Tibial nerve (tissue), 4 donors: ENCODE results near the gene TCEAL4. TPM values are rescaled to one million over a fixed set of nuclear protein-coding genes. Genes with fewer than 3 reads are reported as not detected.

Source experiments
- DNase-seq, 2 donors: peaks; one replicate each; pipeline ENCODE4 v3.0.0-alpha.2; 2019; ENCODE audit warnings: low spot score in 2 of 2
- H3K27ac ChIP-seq, 4 donors: fragments of 200-600 bp; sonication (generic) in 3 of 4; one replicate each; pipeline ENCODE4 v1.5.1; 2017 to 2019; ENCODE audit warnings: mild to moderate bottlenecking in 1 of 4
- H3K27me3 ChIP-seq, 2 donors: fragments of 200-600 bp; sonication (generic) in 1 of 2; one replicate each; pipeline versions ENCODE4 v1.5.1 to v1.6.0; 2017 to 2019
- H3K36me3 ChIP-seq, 3 donors: fragments of 200-600 bp; sonication (generic); one replicate each; pipeline ENCODE4 v1.5.1; 2018 to 2019
- H3K4me1 ChIP-seq, 4 donors: fragments of 200-600 bp; sonication (generic) in 3 of 4; one replicate each; pipeline ENCODE4 v1.5.1; 2017 to 2019
- H3K4me3 ChIP-seq, 4 donors: fragments of 200-600 bp; sonication (generic) in 3 of 4; one replicate each; pipeline ENCODE4 v1.5.1; 2017 to 2019; ENCODE audit warnings: mild to moderate bottlenecking in 1 of 4, moderate library complexity in 1 of 4
- H3K9me3 ChIP-seq, 4 donors: fragments of 200-600 bp; sonication (generic) in 3 of 4; one replicate each; pipeline ENCODE4 v1.5.1; 2017 to 2019
- EP300 ChIP-seq, 2 donors: sonication (generic); formaldehyde crosslinking; IDR thresholded peaks; one replicate each; pipeline ENCODE4 v1.6.1; 2017; ENCODE audit warnings: antibody characterized with exemption in 2 of 2, mild to moderate bottlenecking in 1 of 2
- POLR2A ChIP-seq, 2 donors: fragments of 450-650 bp; IDR thresholded peaks; one replicate each; pipeline ENCODE4 v1.6.1; 2017; ENCODE audit warnings: antibody characterized with exemption in 2 of 2, mild to moderate bottlenecking in 2 of 2, moderate library complexity in 2 of 2
- WGBS, 2 donors: methylation state at CpG; one replicate each; pipeline ENCODE4 v1.1.5; 2018; 5-methylcytosine and 5-hydroxymethylcytosine counted together
- total RNA-seq, 4 donors: library from RNA; depleted of rRNA; stranded (reverse); fragments of >200 nt; gene quantifications; one replicate each; pipeline ENCODE4 v1.1.0, GENCODE V29; 2016
- TF ChIP-seq, protein P1 (sequence below), 5 experiments: fragments of 200-600 bp in 3 of 5; fragments of 450-650 bp in 2 of 5; sonication (generic) in 3 of 5; IDR thresholded peaks; one replicate each; pipeline ENCODE4 v1.5.1; 2016 to 2019; ENCODE audit warnings: antibody characterized with exemption in 5 of 5, mild to moderate bottlenecking in 3 of 5, moderate library complexity in 2 of 5

Gene TCEAL4
- total RNA-seq, 4 donors from 2014 or later: 164 to 453 (median 204) TPM

DNA sequence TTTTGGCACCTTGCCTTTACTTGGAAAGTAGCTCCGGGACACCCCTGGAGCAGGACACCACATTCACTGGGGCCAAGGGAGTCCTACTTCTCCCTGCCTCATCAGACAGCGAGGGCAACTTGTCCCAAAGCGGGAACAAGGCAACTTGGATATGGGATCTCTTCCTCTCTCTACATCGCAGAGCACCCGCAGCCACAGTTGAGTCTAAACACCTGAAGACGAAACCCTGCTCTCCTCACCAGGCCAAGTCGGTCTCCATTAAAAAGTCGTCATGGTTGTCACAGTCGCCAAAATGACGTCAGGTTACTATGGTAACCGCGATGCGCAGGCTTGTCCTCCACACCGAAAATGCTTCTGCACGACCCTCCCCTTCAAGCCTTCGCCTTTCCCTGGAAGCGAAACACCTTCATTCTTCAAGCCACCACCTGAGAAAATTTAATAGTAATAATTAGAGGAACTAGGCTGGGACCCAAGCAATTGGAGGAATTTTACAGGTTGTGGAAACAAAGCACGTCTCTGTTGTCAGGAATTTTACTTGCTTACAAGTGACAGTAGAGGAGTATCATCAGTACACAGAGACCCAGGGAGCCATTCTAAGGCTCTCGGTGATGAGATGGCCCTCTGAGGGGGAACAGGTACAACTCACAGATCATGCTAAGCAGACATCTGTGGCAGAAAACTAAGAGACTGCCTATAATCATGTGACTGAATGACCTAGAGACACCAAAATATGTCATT lies 30.5 kb upstream of the TCEAL4 start:
- no peaks in the 10 kb centered on the region for H3K9me3 ChIP-seq
- H3K4me3 ChIP-seq: peak overlapping the region; percentile 10 to 42 (median 21)
- DNase-seq: peak in 1 of 2 donors; percentile 40
- no peak for TF ChIP-seq EP300 (IDR thresholded peaks at IDR 0.05)
- TF ChIP-seq POLR2A (IDR thresholded peaks at IDR 0.05): no peak
- TF ChIP-seq, protein P1, sequence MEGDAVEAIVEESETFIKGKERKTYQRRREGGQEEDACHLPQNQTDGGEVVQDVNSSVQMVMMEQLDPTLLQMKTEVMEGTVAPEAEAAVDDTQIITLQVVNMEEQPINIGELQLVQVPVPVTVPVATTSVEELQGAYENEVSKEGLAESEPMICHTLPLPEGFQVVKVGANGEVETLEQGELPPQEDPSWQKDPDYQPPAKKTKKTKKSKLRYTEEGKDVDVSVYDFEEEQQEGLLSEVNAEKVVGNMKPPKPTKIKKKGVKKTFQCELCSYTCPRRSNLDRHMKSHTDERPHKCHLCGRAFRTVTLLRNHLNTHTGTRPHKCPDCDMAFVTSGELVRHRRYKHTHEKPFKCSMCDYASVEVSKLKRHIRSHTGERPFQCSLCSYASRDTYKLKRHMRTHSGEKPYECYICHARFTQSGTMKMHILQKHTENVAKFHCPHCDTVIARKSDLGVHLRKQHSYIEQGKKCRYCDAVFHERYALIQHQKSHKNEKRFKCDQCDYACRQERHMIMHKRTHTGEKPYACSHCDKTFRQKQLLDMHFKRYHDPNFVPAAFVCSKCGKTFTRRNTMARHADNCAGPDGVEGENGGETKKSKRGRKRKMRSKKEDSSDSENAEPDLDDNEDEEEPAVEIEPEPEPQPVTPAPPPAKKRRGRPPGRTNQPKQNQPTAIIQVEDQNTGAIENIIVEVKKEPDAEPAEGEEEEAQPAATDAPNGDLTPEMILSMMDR (IDR thresholded peaks at IDR 0.05): no peak
- no peaks in the 10 kb centered on the region for H3K4me1 ChIP-seq
- H3K27ac ChIP-seq: peak overlapping the region in 1 of 4 donors; percentile 24
- WGBS, 2 donors: 15 to 21% methylated on average over 17 to 19 of the region's 19 CpGs
- H3K27me3 ChIP-seq: peaks cover 0 to 26% of the 10 kb centered on the region in 2 donors
- no peaks in the 10 kb centered on the region for H3K36me3 ChIP-seq

DNA sequence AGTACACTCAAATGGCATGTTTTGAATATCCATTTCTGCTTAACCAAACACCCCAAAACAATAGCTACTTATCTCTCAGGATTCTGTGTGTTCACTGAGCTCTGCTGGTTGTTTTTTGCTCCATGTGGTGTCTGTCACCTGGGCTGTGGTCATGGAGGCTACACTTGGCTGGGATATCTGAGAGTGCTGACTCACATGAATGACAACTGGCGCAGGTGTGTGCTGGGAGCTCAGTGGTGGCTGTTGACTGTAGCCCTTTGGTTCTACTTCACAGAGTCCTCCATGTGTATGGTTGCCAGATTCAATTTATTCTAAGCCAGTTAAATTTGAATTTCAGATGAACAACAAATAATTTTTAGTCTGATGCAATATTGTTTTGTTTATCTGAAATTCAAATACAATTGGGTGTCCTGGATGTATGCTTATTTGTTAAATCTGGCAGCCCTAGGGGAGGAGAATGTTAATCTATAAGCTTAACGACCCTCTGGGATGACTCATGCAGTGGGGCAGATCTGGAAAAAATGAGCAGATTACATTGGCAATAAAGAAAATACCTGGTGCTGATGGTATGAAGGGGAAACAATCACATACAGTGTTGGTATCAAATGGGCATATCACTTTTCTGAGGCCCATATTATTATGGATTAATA lies 28.2 kb upstream of the TCEAL4 start:
- no peak for TF ChIP-seq EP300 (IDR thresholded peaks at IDR 0.05)
- no peak for TF ChIP-seq POLR2A (IDR thresholded peaks at IDR 0.05)
- TF ChIP-seq, protein P1 (IDR thresholded peaks at IDR 0.05): no peak
- no peak for DNase-seq
- Histone ChIP-seq H3K36me3 (no peaks in the 10 kb centered on the region), H3K27ac (no peak overlapping the region), H3K4me3 (no peak overlapping the region), H3K9me3 (no peaks in the 10 kb centered on the region), H3K4me1 (no peaks in the 10 kb centered on the region), H3K27me3 (peaks cover 0 to 27% of the 10 kb centered on the region in 2 donors)
- 55 to 67% methylated on average over 2 of the region's 2 CpGs for WGBS, 2 donors

DNA sequence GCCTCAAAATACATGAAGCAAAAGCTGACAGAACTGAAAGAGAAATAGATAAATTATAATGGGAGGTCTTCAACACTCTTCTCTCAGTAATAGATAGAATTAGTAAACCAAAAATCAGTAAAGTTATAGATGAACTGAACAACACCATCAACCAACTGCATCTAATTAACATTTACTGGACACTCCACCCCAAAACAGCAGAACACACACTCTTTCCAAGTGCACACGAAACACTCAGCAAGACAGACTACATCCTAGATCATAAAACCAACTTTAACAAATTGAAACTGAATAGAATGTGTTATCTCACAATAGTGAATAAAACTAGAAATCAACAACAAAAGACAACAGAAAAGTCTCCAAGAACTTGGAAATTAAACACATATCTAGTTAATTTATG lies 25.1 kb upstream of the TCEAL4 start:
- no peak overlapping the region for H3K4me3 ChIP-seq
- 27 to 42% methylated on average over 1 of the region's 1 CpG for WGBS, 2 donors
- H3K36me3 ChIP-seq: no peaks in the 10 kb centered on the region
- TF ChIP-seq, protein P1 (IDR thresholded peaks at IDR 0.05): no peak
- TF ChIP-seq EP300 (IDR thresholded peaks at IDR 0.05): no peak
- no peak for TF ChIP-seq POLR2A (IDR thresholded peaks at IDR 0.05)
- no peaks in the 10 kb centered on the region for H3K9me3 ChIP-seq
- H3K27ac ChIP-seq: no peak overlapping the region
- H3K27me3 ChIP-seq: peaks cover 0 to 22% of the 10 kb centered on the region in 2 donors
- DNase-seq: no peak
- no peaks in the 10 kb centered on the region for H3K4me1 ChIP-seq

DNA sequence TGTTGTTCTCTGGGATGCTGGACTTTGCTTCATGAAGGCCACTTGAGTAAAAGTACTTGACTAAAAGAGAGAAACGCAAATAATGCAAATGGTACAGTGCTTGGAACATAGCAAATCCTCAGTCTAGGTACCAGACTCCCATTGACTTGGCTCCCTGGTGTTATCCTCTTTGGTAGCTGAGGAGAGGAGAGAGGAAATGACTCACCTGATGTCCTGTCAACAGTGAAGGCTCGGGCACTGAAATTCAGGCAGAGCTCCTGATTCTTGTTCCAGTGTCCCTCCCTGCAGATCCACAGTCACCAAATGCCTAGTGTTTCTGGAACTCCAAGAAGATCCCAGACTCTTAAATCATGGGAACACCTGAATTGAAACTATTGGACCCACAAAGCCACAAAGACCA lies 22.5 kb upstream of the TCEAL4 start:
- H3K36me3 ChIP-seq: no peaks in the 10 kb centered on the region
- H3K9me3 ChIP-seq: no peaks in the 10 kb centered on the region
- DNase-seq: no peak
- TF ChIP-seq POLR2A (IDR thresholded peaks at IDR 0.05) (no peak), EP300 (IDR thresholded peaks at IDR 0.05) (no peak)
- TF ChIP-seq, protein P1 (IDR thresholded peaks at IDR 0.05): no peak
- no peak overlapping the region for H3K4me3 ChIP-seq
- H3K4me1 ChIP-seq: no peaks in the 10 kb centered on the region
- 69 to 90% methylated on average over 2 of the region's 2 CpGs for WGBS, 2 donors
- H3K27me3 ChIP-seq: peaks cover 0 to 18% of the 10 kb centered on the region in 2 donors
- no peak overlapping the region for H3K27ac ChIP-seq

DNA sequence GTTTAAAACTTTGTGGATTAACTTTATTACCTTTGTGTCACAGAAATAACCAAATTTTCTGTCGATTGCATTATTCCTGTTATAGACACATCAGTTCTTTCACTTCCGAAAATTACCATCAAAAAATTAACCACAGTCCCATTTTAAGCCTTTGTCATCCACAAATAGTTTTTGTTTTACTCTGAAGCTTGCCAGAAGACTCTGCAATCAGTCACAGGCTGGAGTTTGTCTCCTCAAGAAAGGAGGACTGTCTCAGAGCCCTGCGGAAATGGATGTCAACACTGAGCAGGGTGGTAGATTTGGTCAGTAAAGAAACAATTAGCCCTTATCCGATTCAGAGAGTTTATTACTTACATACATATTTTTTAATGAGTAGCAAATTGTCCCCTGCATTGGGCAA lies 20.1 kb upstream of the TCEAL4 start:
- no peaks in the 10 kb centered on the region for H3K36me3 ChIP-seq
- peak overlapping the region in 3 of 4 donors; percentile 13 to 72 (median 26) for H3K27ac ChIP-seq
- H3K4me1 ChIP-seq: no peaks in the 10 kb centered on the region
- no peak for DNase-seq
- H3K27me3 ChIP-seq: peaks cover 0 to 12% of the 10 kb centered on the region in 2 donors
- no peak for TF ChIP-seq POLR2A (IDR thresholded peaks at IDR 0.05)
- peak in 1 of 2 donors; percentile 25 for TF ChIP-seq EP300 (IDR thresholded peaks at IDR 0.05)
- WGBS, 2 donors: 52 to 62% methylated on average over 3 to 4 of the region's 4 CpGs
- H3K4me3 ChIP-seq: no peak overlapping the region
- no peaks in the 10 kb centered on the region for H3K9me3 ChIP-seq
